WI38 (cell line): ENCODE measurements around the gene ZMYND12.

Experiments used
- H3K4me3 ChIP-seq: 2 replicates; pipeline ENCODE4 v1.5.1; 2011; ENCODE audit warnings: low read depth, mild to moderate bottlenecking, control low read depth, low read length
- TF ChIP-seq, protein P1 (sequence below): IDR thresholded peaks from 2 replicates; pipeline ENCODE4 v1.5.1; 2012; ENCODE audit warnings: low read depth, mild to moderate bottlenecking, control low read depth, low read length

The ZMYND12 gene

DNA sequence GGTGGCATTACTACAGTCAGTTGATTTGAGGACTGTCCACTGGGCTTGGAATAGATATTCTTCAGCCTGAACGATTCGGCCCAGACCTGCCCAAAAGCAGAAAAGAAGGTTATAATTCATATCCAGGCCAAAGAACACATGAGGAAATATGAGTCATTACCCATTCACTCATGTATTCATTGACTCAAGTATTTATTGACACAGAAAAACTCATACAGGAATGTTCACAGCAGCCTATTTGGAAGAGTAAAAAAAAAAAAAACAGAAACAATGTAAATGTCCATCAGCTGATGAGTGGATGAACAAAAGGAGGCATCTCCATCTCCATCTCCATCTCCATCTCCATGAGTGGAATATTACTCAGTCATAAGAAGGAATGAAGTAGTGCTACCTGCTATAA, 15.9 kb downstream of the ZMYND12 start:
- TF ChIP-seq, protein P1, sequence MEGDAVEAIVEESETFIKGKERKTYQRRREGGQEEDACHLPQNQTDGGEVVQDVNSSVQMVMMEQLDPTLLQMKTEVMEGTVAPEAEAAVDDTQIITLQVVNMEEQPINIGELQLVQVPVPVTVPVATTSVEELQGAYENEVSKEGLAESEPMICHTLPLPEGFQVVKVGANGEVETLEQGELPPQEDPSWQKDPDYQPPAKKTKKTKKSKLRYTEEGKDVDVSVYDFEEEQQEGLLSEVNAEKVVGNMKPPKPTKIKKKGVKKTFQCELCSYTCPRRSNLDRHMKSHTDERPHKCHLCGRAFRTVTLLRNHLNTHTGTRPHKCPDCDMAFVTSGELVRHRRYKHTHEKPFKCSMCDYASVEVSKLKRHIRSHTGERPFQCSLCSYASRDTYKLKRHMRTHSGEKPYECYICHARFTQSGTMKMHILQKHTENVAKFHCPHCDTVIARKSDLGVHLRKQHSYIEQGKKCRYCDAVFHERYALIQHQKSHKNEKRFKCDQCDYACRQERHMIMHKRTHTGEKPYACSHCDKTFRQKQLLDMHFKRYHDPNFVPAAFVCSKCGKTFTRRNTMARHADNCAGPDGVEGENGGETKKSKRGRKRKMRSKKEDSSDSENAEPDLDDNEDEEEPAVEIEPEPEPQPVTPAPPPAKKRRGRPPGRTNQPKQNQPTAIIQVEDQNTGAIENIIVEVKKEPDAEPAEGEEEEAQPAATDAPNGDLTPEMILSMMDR: no peak
- no peak overlapping the region for H3K4me3 ChIP-seq

DNA sequence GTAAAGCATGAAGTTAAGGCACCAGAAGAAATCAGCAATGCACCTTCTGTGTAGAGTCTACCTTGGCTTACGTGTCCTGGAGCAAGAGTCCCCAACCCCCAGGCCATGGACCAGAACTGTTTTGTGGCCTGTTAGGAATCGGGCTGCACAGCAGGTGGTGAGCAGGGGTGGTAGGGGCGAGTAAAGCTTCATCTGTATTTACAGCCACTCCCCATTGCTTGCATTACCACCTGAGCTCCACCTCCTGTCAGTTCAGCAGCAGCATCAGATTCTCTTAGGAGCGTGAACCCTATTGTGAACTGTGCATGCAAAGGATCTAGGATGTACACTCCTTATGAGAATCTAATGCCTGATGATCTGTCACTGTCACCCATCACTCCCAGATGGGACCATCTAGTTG, 21.5 kb downstream of the ZMYND12 start:
- TF ChIP-seq, protein P1: no peak
- H3K4me3 ChIP-seq: no peak overlapping the region

- TF ChIP-seq, protein P1: no peak
- no peak overlapping the region for H3K4me3 ChIP-seq
Observed at GRCh38 chr1:42433369-42433768, 22.5 kb downstream of the ZMYND12 start.

GRCh38 chr1:42432714-42433113, 23.1 kb downstream of the ZMYND12 start:
- TF ChIP-seq, protein P1: no peak
- H3K4me3 ChIP-seq: no peak overlapping the region

GRCh38 chr1:42431514-42431913, 24.3 kb downstream of the ZMYND12 start:
- TF ChIP-seq, protein P1: no peak
- no peak overlapping the region for H3K4me3 ChIP-seq

GRCh38 chr1:42430286-42431135, 25.3 kb downstream of the ZMYND12 start:
- TF ChIP-seq, protein P1: no peak
- no peak overlapping the region for H3K4me3 ChIP-seq

DNA sequence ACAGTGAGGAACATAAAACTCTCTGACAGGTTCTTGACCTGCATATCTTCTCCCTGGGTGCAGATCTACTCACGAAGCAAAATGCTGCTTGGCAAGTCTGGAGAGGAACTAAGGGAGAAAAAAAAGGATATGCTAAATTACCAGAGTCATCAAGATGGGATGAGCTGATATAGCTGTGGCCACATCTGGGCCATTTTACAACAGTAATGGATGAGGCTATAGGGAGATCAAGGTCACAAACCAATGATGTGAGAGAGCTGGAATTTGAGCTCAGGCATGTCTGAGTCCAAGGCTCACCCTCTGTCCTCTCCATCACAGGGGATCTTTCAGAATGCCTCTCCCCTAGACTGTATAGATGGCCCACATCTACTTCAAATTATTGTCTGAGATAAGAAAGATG, 26.2 kb downstream of the ZMYND12 start:
- TF ChIP-seq, protein P1: no peak
- no peak overlapping the region for H3K4me3 ChIP-seq
